Adrenal gland (tissue), 12 donors: ENCODE results near the gene MFRP. TPM values are rescaled to one million over a fixed set of nuclear protein-coding genes. Genes with fewer than 3 reads are reported as not detected.

Source experiments
- DNase-seq, 7 donors: peaks; one replicate each; pipeline ENCODE4 v3.0.0-alpha.2; 2019 to 2020
- H3K27ac ChIP-seq, 5 donors: fragments of 200-600 bp; sonication (generic) in 4 of 5; 1 replicate in 3 of 5; 2 replicates in 2 of 5; pipeline versions ENCODE4 v1.5.1 to v1.8.0; 2016 to 2020; ENCODE audit warnings: mild to moderate bottlenecking in 1 of 5
- H3K27me3 ChIP-seq: fragments of 200-600 bp; 2 replicates; pipeline ENCODE4 v1.8.0; 2021
- H3K36me3 ChIP-seq, 2 donors: fragments of 200-600 bp; replicated peaks in 1 of 2; 1 replicate in 1 of 2; 2 replicates in 1 of 2; pipeline versions ENCODE4 v1.5.1 to v1.8.0; 2018 to 2022
- H3K4me1 ChIP-seq, 2 donors: fragments of 200-600 bp; replicated peaks in 1 of 2; 1 replicate in 1 of 2; 2 replicates in 1 of 2; pipeline versions ENCODE4 v1.5.1 to v1.8.0; 2018 to 2021
- H3K4me3 ChIP-seq, 4 donors: fragments of 200-600 bp; sonication (generic) in 3 of 4; one replicate each; pipeline ENCODE4 v1.5.1; 2016 to 2018
- H3K9me3 ChIP-seq, 3 donors: fragments of 200-600 bp; sonication (generic) in 1 of 3; replicated peaks in 1 of 3; 1 replicate in 2 of 3; 2 replicates in 1 of 3; pipeline versions ENCODE4 v1.5.1 to v1.8.0; 2016 to 2021
- POLR2A ChIP-seq, 2 donors: fragments of 450-650 bp; IDR thresholded peaks; one replicate each; pipeline ENCODE4 v1.6.1; 2017; ENCODE audit warnings: antibody characterized with exemption in 2 of 2, mild to moderate bottlenecking in 2 of 2, moderate library complexity in 1 of 2
- WGBS, 4 donors: extraction: QIAGEN DNeasy Blood & Tissue Kit in 2 of 4; methylation state at CpG; one replicate each; pipeline versions ENCODE4 v1.1.5 to v1.1.7; 2013 to 2017; 5-methylcytosine and 5-hydroxymethylcytosine counted together
- intact Hi-C, 2 donors: fragments of 100-400 bp; cut with DNase I; formaldehyde crosslinking; loops; one replicate each; pipeline versions ENCODE4 v1.14.1 to v1.15.0; 2022 to 2023
- polyA plus RNA-seq, 3 donors: library from polyadenylated mRNA; stranded (reverse); fragments of 200-250 nt in 2 of 3; fragments of 350-450 nt in 1 of 3; fragmentation: Illumina TruSeq in 1 of 3; extraction: RNeasy Lipid Tissue Mini Kit (QIAGEN cat#74804) in 1 of 3; gene quantifications; one replicate each; pipeline ENCODE4 v1.2.3, GENCODE V29; 2013 to 2014
- total RNA-seq, 9 donors: library from RNA; depleted of rRNA in 4 of 9; stranded (reverse); fragments of >200 nt in 4 of 9; fragments of 120-200 nt in 1 of 9; fragmentation: NEBNext Ultra II Directional in 1 of 9; extraction: Animal tissue kit (Norgen Biotek cat#: 25700) in 1 of 9; gene quantifications; one replicate each; pipeline versions ENCODE4 v1.1.0 to v1.2.4, GENCODE V29; 2013 to 2023
- TF ChIP-seq, protein P1 (sequence below), 6 experiments: fragments of 450-650 bp in 4 of 6; fragments of 200-600 bp in 2 of 6; sonication (generic) in 1 of 6; IDR thresholded peaks; 1 replicate in 5 of 6; 2 replicates in 1 of 6; pipeline versions ENCODE4 v1.5.1 to v1.8.0; 2016 to 2021; ENCODE audit warnings: antibody characterized with exemption in 6 of 6, mild to moderate bottlenecking in 2 of 6, moderate library complexity in 1 of 6
- donor health status: healthy with polysubstance abuse.
- donor health status: Bipolar disorder and iron deficiency.
- donor health status: DM: yes; HTN: yes; CAD: no.
- donor health status: DM: no; HTN: no; CAD: no.
- donor health status: DM: no; HTN: no; CAD: no.
- donor health status: DM: yes; HTN: yes; CAD: no.

Gene MFRP
- total and polyA plus RNA-seq, 12 donors: under 0.01 TPM; not detected in 11

DNA sequence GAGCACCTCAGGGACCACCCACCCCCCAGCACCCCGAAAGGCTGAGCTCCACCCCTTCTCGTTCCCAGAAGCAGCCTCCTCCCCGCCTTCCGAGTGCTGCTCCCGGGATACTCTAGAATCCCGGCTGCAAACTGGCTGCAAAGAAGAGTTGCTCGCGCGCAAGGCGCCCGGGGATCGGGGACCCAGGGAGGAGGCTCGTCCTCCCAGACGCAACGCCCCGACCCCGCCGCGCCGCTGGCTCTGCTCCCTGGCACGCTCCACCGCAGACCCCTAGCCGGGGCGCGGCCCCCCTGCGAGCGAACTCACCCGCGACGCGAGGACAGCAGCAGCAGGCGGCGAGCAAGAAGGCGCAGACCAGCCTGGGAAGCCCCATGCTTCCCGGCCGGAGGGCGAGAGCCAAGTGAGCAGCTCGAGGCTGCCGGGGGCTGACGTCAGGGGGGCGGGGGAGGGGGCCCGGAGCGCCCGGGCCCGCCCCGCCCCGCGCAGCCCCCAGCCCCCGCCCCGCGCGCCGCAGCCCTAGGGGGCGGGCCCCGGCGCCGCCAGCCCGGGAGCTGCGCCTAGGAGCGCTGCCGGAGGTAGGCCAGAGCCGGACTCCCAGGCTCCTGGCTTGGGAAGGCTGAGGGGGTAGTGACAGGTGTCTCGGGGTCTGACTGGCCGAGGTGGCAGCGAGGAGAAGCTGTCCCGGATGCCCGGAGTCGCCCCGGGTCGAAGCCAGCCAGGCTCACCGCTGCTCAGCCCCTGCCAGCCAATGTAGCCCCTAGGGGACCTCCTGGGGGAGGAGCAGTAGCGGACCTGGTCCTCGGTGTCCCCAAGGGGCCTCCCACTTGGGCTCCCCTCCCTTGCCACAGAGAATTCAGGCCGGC, 29.5 kb downstream of the MFRP start, which contains the start of gene MCAM:
MCAM (minus strand) TSS at position 402 of the 863 bp plus-strand sequence; CDS start at position 373, 29 bp downstream.
- Histone ChIP-seq H3K27me3 (peaks cover 4% of the 10 kb centered on the region), H3K9me3 (no peaks in the 10 kb centered on the region), H3K4me1 (peaks cover 20 to 45% of the 10 kb centered on the region in 2 donors), H3K4me3 (peak within 1 kb of the TSS in 2 of 4 donors; percentile 13 to 63), H3K36me3 (no peaks in the 10 kb centered on the region), H3K27ac (peak within 1 kb of the TSS in 2 of 5 donors; percentile 68 to 72)
- intact Hi-C loops: no loop called here
- peak in 1 of 2 donors; percentile 41 for TF ChIP-seq POLR2A (IDR thresholded peaks at IDR 0.05)
- TF ChIP-seq, protein P1, sequence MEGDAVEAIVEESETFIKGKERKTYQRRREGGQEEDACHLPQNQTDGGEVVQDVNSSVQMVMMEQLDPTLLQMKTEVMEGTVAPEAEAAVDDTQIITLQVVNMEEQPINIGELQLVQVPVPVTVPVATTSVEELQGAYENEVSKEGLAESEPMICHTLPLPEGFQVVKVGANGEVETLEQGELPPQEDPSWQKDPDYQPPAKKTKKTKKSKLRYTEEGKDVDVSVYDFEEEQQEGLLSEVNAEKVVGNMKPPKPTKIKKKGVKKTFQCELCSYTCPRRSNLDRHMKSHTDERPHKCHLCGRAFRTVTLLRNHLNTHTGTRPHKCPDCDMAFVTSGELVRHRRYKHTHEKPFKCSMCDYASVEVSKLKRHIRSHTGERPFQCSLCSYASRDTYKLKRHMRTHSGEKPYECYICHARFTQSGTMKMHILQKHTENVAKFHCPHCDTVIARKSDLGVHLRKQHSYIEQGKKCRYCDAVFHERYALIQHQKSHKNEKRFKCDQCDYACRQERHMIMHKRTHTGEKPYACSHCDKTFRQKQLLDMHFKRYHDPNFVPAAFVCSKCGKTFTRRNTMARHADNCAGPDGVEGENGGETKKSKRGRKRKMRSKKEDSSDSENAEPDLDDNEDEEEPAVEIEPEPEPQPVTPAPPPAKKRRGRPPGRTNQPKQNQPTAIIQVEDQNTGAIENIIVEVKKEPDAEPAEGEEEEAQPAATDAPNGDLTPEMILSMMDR (IDR thresholded peaks at IDR 0.05): no peak
- WGBS, 4 donors: 0 to 32% (median 5%) methylated on average over 3 to 71 of the region's 74 CpGs
- peak in 3 of 7 donors; percentile 24 to 56 (median 33) for DNase-seq

DNA sequence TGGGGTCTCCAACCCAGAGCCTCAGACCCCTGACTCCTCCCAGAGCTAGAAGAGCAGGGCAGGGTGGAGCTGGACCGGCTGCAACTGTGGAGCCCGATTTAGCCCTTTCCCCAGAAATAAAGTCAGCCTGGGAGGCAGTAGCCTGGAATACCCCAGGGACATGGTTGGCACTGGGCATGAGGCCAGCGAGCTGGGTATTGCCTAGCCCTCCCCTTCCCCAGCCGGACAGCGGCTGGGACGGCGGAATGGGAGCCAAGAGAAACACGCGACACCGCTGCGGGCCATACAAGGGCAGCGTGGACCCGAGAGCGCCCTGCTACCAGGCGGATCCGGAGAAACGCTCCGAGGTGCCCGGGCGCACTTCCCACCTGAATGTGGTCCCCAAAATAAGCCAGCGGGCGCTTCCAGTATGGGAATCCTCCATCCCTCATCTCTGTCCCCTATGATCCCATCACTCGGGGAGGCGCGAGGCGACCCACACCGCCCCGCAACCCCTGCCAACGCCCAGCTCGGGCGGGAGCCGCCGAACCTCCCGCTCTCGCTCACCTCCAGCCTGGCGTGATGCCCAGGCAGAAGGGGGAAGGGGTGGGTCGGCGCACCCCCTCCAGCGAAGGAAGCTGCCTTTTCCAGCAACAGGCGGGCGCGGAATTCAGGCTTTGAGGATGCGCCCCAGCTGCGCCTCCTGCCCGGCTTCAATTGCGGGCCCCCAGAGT, 30.3 kb downstream of the MFRP start:
- intact Hi-C loops: no loop called here
- H3K4me3 ChIP-seq: peak overlapping the region in 2 of 4 donors; percentile 13 to 63
- no peak for TF ChIP-seq POLR2A (IDR thresholded peaks at IDR 0.05)
- TF ChIP-seq, protein P1 (IDR thresholded peaks at IDR 0.05): no peak
- H3K36me3 ChIP-seq: no peaks in the 10 kb centered on the region
- 0 to 1% (median 0%) methylated on average over 17 to 46 of the region's 46 CpGs; no CpG with 5 or more reads in 1 of the 4 donors for WGBS, 4 donors
- no peaks in the 10 kb centered on the region for H3K9me3 ChIP-seq
- H3K27me3 ChIP-seq: peaks cover 4% of the 10 kb centered on the region
- peak overlapping the region in 2 of 5 donors; percentile 49 to 72 for H3K27ac ChIP-seq
- H3K4me1 ChIP-seq: peaks cover 17 to 38% of the 10 kb centered on the region in 2 donors
- DNase-seq: peak; percentile 58 to 74 (median 66)

DNA sequence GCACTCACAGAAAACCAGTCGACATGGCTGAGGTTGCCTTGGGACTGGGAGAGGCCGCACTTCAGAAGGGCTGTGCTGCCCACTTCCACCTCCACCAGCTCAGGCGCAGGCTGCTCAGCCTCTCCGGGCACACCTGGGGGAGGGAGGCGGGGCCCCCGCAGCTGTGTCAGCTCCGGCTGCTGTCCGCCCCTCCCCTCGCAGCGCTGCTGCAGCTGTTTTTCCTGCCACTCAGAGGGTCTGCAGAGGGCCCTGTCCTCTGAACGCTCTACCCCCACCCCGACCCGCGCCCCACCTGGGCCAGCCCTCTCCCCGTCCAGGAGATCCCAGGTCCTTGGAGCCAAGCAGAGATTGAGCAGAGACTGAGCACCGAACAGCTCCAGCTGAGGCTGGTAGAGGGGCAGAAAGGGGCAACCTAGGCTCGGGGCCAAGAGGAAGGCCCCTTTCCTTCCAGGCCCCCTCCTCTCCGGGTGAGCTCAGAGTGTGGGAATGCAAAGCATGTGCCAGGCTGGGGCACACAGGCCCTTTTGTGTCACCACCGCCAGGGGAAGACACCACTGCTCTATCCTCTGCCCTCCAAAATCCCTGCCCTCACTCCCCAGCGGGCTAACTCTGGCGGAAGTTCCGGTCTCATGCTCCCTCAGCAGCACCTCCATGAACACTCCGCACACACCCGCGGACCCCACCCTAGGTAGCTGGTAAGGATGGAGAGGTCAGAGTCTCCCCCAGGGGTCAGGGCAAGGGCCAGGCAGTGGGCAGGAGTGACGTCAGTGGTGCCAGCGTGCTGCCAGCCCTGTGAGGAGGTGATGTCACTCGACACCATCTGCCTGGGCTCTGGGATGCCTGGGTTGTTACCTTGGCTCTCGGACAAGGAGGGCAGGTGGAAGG, 31.1 kb downstream of the MFRP start:
- peak overlapping the region in 2 of 5 donors; percentile 49 to 72 for H3K27ac ChIP-seq
- peak in 5 of 7 donors; percentile 34 to 61 (median 45) for DNase-seq
- intact Hi-C loops: no loop called here
- WGBS, 4 donors: 18 to 26% (median 21%) methylated on average over 7 to 29 of the region's 29 CpGs
- peaks cover 4% of the 10 kb centered on the region for H3K27me3 ChIP-seq
- H3K4me1 ChIP-seq: peaks cover 11 to 30% of the 10 kb centered on the region in 2 donors
- H3K9me3 ChIP-seq: no peaks in the 10 kb centered on the region
- no peaks in the 10 kb centered on the region for H3K36me3 ChIP-seq
- no peak for TF ChIP-seq POLR2A (IDR thresholded peaks at IDR 0.05)
- TF ChIP-seq, protein P1 (IDR thresholded peaks at IDR 0.05): peak in 2 of 6 experiments; percentile 10 to 34
- peak overlapping the region in 1 of 4 donors; percentile 63 for H3K4me3 ChIP-seq
